B cell (primary cell): Measurements from ENCODE around the gene ADGRD1.

ENCODE experiments used
- CTCF ChIP-seq: fragments of 200-600 bp; IDR thresholded peaks from one replicate; pipeline ENCODE4 v1.8.0; 2022; ENCODE audit warnings: antibody characterized with exemption, mild to moderate bottlenecking
- EZH2 ChIP-seq: IDR thresholded peaks from 2 replicates; pipeline ENCODE4 v1.6.1; 2012; ENCODE audit warnings: borderline replicate concordance, low read depth, mild to moderate bottlenecking, moderate library complexity, low read length; ENCODE audit not compliant: insufficient read depth, poor library complexity, severe bottlenecking

- TF ChIP-seq EZH2 (no peak), CTCF (no peak)
These were observed 41.8 kb upstream of the ADGRD1 start for GRCh38 chr12:130911933-130912332.
